Osteoblast (primary cell): ENCODE measurements around the gene UBE2E1. TPM values are rescaled to one million over a fixed set of nuclear protein-coding genes. Genes with fewer than 3 reads are reported as not detected.

Experiments
- DNase-seq: peaks from one replicate; pipeline ENCODE4 v3.0.0; 2011; ENCODE audit warnings: low spot score, mixed read lengths; ENCODE audit not compliant: insufficient read length; ENCODE audit errors: missing footprints
- H2AFZ ChIP-seq: 2 replicates; pipeline ENCODE4 v1.6.0; 2011; ENCODE audit warnings: mild to moderate bottlenecking, low read length
- H3K27ac ChIP-seq: 2 replicates; pipeline ENCODE4 v1.5.1; 2011; ENCODE audit warnings: mild to moderate bottlenecking, low read depth, low read length, moderate library complexity
- H3K27me3 ChIP-seq: 2 replicates; pipeline ENCODE4 v1.6.0; 2012; ENCODE audit warnings: mild to moderate bottlenecking, control low read depth, inconsistent platforms, low read length, moderate library complexity; ENCODE audit not compliant: insufficient read depth
- H3K36me3 ChIP-seq: 2 replicates; pipeline ENCODE4 v1.5.1; 2011; ENCODE audit warnings: mild to moderate bottlenecking, low read length, control low read depth, moderate library complexity; ENCODE audit not compliant: insufficient read depth
- H3K4me1 ChIP-seq: 2 replicates; pipeline ENCODE4 v1.5.1; 2011; ENCODE audit warnings: mild to moderate bottlenecking, low read length, control low read depth, moderate library complexity; ENCODE audit not compliant: insufficient read depth
- H3K4me2 ChIP-seq: 2 replicates; pipeline ENCODE4 v1.6.0; 2011; ENCODE audit warnings: mild to moderate bottlenecking, low read length; ENCODE audit not compliant: insufficient read depth
- H3K4me3 ChIP-seq: fragments of 200-600 bp; sonication (generic); 3 replicates; pipeline ENCODE4 v1.5.1; 2012; ENCODE audit warnings: mild to moderate bottlenecking, low read length, inconsistent platforms; ENCODE audit not compliant: insufficient read depth
- H3K79me2 ChIP-seq: 2 replicates; pipeline ENCODE4 v1.6.0; 2012; ENCODE audit warnings: mild to moderate bottlenecking, low read length, control low read depth, inconsistent platforms; ENCODE audit not compliant: insufficient read depth
- H3K9me3 ChIP-seq: 2 replicates; pipeline ENCODE4 v1.5.1; 2011; ENCODE audit warnings: low read depth, low read length, control low read depth
- H4K20me1 ChIP-seq: 2 replicates; pipeline ENCODE4 v1.6.0; 2012; ENCODE audit warnings: mild to moderate bottlenecking, low read length, control low read depth; ENCODE audit not compliant: insufficient read depth
- total RNA-seq: library from RNA; depleted of rRNA; stranded (reverse); fragments of >200 nt; gene quantifications from 2 replicates; pipeline ENCODE4 v1.2.3, GENCODE V29; 2012
- TF ChIP-seq, protein P1 (sequence below): IDR thresholded peaks from 2 replicates; pipeline ENCODE4 v1.5.1; 2011; ENCODE audit warnings: mild to moderate bottlenecking, low read depth, low read length, moderate library complexity; ENCODE audit errors: extremely low read depth

Gene UBE2E1
- total RNA-seq, 1 donor = 98.1 TPM

DNA sequence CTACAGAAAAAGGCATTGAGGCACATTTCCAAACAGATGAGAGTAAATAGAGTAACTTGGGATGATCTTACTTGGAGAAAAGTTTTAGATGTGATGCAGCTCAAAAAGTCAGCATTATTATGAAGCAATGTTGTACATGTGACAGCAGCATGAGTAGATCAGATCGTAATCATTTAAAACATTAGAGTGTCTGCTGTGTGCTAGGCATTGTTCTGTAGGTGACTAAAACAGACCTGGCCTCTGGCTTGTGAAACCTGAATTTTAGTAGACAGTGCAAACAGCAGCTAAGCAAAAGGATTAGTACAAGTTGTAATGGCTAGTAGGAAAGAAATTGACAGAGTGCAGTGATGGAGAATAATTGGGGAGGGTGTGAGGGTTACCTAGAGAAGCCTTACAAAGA is 15.1 kb downstream of the UBE2E1 start:
- Histone ChIP-seq H3K4me1 (no peaks in the 10 kb centered on the region), H3K9me3 (no peaks in the 10 kb centered on the region), H3K4me3 (no peak overlapping the region), H3K27ac (no peak overlapping the region), H2AFZ (no peak overlapping the region), H3K27me3 (no peaks in the 10 kb centered on the region), H3K4me2 (no peak overlapping the region), H3K36me3 (no peaks in the 10 kb centered on the region), H4K20me1 (peaks cover 23% of the 10 kb centered on the region), H3K79me2 (peaks cover 39% of the 10 kb centered on the region)
- no peak for DNase-seq
- TF ChIP-seq, protein P1, sequence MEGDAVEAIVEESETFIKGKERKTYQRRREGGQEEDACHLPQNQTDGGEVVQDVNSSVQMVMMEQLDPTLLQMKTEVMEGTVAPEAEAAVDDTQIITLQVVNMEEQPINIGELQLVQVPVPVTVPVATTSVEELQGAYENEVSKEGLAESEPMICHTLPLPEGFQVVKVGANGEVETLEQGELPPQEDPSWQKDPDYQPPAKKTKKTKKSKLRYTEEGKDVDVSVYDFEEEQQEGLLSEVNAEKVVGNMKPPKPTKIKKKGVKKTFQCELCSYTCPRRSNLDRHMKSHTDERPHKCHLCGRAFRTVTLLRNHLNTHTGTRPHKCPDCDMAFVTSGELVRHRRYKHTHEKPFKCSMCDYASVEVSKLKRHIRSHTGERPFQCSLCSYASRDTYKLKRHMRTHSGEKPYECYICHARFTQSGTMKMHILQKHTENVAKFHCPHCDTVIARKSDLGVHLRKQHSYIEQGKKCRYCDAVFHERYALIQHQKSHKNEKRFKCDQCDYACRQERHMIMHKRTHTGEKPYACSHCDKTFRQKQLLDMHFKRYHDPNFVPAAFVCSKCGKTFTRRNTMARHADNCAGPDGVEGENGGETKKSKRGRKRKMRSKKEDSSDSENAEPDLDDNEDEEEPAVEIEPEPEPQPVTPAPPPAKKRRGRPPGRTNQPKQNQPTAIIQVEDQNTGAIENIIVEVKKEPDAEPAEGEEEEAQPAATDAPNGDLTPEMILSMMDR = no peak

DNA sequence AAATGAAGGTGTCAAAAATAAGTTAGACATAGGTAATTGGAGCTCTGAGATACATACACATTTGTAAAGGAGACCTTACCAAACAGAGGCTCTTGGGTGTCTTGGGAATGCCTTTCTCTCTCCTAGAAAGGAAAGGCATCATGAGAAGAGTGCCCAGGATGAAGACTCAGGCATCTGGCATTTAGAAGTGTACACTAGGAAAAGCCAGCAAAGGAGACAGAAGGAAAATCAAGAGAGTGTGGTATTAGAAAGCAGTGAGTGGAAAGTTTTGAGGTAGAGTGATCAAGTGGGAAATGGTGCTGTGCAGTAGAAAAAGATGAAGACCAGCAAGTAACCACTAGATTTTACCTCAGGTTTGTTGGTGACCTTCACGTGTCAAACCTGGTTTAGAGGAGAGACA is 16.1 kb downstream of the UBE2E1 start:
- no peaks in the 10 kb centered on the region for H3K9me3 ChIP-seq
- peak; percentile 32 for DNase-seq
- H3K4me2 ChIP-seq = no peak overlapping the region
- H3K4me1 ChIP-seq = no peaks in the 10 kb centered on the region
- H3K4me3 ChIP-seq = no peak overlapping the region
- TF ChIP-seq, protein P1 = no peak
- no peaks in the 10 kb centered on the region for H3K36me3 ChIP-seq
- H3K27ac ChIP-seq = no peak overlapping the region
- H3K79me2 ChIP-seq = peaks cover 41% of the 10 kb centered on the region
- no peaks in the 10 kb centered on the region for H3K27me3 ChIP-seq
- H4K20me1 ChIP-seq = peaks cover 30% of the 10 kb centered on the region
- H2AFZ ChIP-seq = no peak overlapping the region

DNA sequence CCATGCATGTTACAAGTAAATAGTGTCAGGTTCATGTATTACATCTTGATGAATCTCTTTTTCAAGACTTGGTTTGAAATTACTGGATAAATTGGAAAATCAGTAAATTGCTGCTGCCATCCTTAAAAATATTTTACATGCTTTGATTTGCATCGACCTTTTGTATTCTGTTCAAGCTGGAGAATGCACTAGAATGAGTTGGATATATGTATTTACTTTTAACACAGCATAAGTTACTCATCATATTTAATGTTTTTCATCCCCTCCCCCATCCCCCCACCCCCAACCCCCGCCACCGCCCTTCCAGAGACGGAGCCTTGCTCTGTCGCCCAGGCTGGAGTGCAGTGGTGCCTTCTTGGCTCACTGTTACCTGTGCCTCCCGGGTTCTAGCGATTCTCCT is 16.8 kb downstream of the UBE2E1 start:
- DNase-seq = no peak
- no peaks in the 10 kb centered on the region for H3K9me3 ChIP-seq
- H3K79me2 ChIP-seq = peaks cover 41% of the 10 kb centered on the region
- H3K27me3 ChIP-seq = no peaks in the 10 kb centered on the region
- peaks cover 30% of the 10 kb centered on the region for H4K20me1 ChIP-seq
- no peak overlapping the region for H3K4me3 ChIP-seq
- no peak overlapping the region for H3K27ac ChIP-seq
- H3K4me1 ChIP-seq = no peaks in the 10 kb centered on the region
- no peak overlapping the region for H2AFZ ChIP-seq
- TF ChIP-seq, protein P1 = no peak
- no peaks in the 10 kb centered on the region for H3K36me3 ChIP-seq
- no peak overlapping the region for H3K4me2 ChIP-seq

DNA sequence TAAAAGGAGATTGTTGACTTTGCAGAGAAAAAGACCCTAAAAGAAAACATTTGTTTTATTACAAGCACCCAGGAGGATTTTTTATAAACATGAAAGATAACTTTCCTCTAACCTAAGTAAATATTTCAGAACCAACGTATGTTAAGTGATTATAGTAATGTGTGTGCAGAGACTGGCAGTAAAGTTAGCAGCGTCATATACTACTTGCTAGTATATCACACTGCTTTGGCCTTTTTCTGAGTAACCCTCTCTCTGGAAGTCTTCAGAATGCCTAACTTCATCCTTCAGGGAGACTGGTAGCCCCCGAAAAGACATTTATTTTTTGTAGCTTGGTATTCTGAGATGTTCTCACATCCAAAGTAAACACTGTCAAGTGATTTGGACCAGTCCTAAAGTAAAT is 17.9 kb downstream of the UBE2E1 start:
- H2AFZ ChIP-seq = no peak overlapping the region
- peaks cover 36% of the 10 kb centered on the region for H3K79me2 ChIP-seq
- no peaks in the 10 kb centered on the region for H3K9me3 ChIP-seq
- TF ChIP-seq, protein P1 = no peak
- peaks cover 30% of the 10 kb centered on the region for H4K20me1 ChIP-seq
- no peaks in the 10 kb centered on the region for H3K36me3 ChIP-seq
- H3K4me1 ChIP-seq = no peaks in the 10 kb centered on the region
- H3K4me2 ChIP-seq = no peak overlapping the region
- no peaks in the 10 kb centered on the region for H3K27me3 ChIP-seq
- H3K27ac ChIP-seq = no peak overlapping the region
- no peak overlapping the region for H3K4me3 ChIP-seq
- DNase-seq = peak; percentile 10
